GM19238 (cell line): ENCODE measurements around the gene LMBRD2.

Experiments
- DNase-seq: peaks from one replicate; pipeline ENCODE4 v3.0.0; 2011; ENCODE audit warnings: low spot score; ENCODE audit not compliant: insufficient read length

The LMBRD2 gene

GRCh38 chr5:36111238-36111637 is 40.4 kb downstream of the LMBRD2 start:
- DNase-seq: no peak

GRCh38 chr5:36108758-36109460 is 42.8 kb downstream of the LMBRD2 start:
- DNase-seq: no peak

GRCh38 chr5:36105819-36106218 is 45.9 kb downstream of the LMBRD2 start:
- DNase-seq: no peak

- no peak for DNase-seq
These were observed 51.9 kb downstream of the LMBRD2 start for GRCh38 chr5:36099748-36100147.

DNA sequence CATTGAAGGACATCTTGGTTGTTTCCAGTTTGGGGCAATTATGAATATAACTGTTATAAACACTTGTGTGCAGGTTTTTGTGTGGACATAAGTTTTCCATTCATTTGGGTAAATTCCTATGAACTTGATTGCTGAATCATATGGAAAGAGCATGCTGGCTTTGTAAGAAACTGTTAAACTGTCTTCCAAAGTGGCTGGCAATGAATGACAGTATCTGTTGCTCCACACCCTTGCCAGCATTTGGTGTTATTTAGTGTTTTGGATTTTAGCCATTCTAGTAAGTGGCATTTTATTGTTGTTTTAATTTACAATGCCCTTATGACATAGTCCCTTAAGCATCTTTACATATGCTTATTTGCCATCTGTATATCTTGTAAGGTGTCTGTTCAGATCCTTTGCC is 55.2 kb downstream of the LMBRD2 start:
- DNase-seq: no peak

DNA sequence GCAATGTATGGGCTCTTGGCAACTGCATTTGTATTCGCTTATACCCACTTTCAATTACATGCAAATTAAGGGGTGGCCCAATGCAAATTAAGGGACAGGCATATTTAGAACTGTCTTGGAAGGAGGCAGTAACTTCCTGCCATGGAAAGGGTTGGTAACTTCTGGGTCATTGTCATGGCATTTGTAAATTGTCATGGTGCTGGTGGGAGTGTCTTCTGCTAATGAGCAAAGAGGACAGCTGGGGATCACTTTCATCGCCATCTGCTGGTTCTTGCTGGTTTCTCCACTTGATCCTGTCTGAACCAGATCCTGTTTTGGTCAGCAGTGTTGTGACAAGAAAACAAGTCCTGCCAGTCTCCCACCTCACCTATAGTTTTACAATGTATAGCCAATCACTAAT is 61.7 kb downstream of the LMBRD2 start:
- no peak for DNase-seq

DNA sequence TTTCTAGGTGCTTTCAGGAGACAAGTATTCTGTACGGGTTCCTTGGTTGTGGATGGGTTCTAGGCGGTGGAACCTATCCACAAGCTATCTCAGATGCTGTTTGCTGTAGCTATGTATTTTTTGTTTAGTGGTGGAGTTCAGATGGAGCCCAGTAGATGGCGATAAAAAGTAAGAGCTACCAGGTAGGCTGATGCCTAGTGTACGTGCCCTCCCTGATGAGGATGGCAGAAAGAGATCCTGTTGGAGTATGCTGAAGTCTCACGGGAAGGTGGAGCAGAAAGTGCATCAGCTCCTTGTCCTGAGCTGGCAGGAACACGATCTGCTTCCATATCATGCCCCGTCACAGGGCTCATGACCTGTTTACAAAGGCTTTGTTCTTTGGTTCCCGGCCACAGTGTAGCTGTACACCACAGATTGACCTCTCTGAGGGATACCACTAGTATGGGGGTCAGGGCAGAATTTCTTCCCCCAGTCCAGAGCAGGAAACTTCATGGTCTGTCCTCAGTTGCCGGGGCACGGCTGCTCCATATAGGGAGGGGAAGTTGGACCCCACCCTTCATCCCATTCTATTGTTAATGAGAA is 72.4 kb downstream of the LMBRD2 start:
- DNase-seq: peak; percentile 25

- DNase-seq: no peak
These were observed 73.3 kb downstream of the LMBRD2 start for GRCh38 chr5:36078430-36078829.

DNA sequence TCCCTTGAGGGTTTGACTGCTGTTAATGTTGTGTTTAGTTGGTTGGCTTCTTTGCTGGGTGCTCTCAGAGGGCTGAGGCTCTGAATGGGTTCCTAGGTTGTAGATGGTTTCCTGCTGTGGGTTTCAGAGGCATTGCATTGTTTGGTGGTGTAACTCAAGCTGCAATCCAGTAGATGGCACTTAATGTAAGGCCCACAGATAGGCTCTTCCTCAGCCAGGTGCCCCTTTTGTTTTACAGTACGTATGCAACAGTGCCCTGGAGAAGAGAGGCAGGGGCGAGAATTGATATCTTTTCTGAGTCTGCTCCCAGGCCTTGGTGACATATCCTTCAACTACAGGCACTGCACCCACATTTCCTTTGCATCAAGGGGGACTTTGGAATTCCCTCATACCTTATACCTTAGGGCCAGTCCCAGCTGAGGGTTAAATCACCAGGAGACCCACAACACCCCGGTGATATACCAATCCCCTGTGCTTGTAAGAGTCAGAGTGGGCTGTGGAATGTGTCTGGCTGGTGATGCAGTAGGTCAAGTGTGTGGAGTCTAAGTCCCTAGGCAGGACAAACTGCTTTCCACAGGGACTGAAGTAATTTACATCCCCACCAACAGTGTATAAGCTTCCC is 78.0 kb downstream of the LMBRD2 start:
- peak; percentile 19 for DNase-seq

GRCh38 chr5:36070687-36071571 is 80.8 kb downstream of the LMBRD2 start:
- DNase-seq: no peak

DNA sequence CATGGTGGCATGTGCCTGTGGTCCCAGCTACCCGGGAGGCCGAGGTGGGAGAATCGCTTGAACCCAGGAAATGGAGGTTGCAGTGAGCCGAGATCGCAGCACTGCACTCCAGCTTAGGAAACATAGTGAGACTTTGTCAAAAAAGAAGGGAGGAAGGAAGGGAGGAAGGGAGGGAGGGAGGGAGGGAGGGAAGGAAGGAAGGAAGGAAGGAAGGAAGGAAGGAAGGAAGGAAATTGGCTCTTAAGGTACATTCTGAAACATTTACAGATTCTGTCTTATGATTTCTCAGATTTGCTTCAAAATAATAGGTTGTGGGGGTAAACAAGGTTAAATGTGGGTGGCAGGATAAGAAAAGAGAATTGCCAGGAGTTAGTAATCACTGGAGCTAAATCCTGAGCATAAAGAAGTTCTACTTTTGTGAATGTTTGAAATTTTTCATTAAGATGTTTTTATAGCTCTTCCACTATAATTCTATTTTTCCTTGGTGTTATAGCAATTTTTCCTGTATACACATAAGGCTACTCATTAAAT is 82.9 kb downstream of the LMBRD2 start:
- no peak for DNase-seq

DNA sequence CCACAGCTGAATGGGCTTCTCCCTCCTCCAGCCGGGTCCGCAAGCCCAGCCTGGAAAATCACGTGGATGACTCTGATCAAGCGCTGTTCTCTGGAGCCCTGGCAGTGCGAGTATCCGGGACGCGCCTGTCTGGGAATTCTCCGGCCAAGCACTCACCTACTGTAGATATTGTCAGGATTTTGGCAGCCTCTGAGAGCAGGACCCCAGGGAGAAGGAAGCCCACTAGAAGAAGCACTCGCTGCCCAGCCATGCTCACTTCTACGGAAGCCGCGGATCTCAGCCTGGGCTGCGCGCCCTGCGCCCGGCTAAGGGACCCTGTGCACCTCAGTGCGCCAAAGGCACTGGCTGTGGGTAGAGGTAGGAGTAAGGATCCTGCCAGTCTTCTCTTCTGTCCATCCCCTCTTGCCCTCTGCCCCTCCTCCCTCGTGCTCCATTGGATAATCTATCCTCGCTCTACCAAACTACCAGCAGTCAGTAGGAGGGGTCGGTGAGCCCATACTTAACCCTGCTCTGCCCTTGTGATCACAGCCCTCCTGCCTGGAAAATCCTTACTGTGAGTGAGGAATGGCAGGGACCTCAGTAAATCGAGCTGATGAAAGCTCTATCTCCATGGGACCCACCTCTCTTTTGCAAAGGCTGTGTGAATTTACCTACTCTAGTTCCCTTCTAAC is 85.0 kb downstream of the LMBRD2 start, which contains the start of gene UGT3A2:
TSS of gene UGT3A2 (minus strand) at position 343 of the 671 bp plus-strand sequence. CDS start at position 250, 93 bp downstream.
- no peak for DNase-seq

DNA sequence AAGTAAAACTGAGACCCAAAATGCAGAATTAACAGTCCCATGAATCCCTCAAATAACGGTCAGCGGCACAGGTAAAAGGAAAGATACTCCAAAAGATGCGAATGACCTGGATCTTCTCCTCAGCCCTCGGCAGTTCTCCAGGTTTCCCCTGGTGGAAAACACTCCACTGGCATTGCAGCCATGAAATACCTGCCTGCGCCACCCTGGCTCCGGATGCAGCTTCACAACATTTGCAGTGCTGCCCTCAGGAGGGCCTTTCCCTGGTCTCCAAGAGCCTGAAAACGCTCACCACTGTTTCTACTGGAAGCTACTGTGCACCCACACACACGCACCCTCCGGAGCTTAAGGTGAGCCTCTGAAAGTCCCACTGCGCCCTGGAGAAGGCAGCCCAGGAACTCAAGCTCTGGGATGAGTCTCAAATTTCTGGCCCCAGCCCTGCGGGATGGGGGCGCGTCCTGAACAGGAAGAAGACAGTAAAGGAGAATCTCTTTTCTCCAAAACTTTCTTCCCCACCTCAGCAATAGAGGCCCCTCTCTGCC is 85.6 kb downstream of the LMBRD2 start:
- DNase-seq: no peak

- DNase-seq: no peak
These were observed 91.2 kb downstream of the LMBRD2 start for GRCh38 chr5:36060420-36060887.

- no peak for DNase-seq
These were observed 91.9 kb downstream of the LMBRD2 start for GRCh38 chr5:36059571-36060419.

- DNase-seq: no peak
These were observed 92.9 kb downstream of the LMBRD2 start for GRCh38 chr5:36058776-36059175.

- DNase-seq: no peak
These were observed 94.3 kb downstream of the LMBRD2 start for GRCh38 chr5:36057386-36057785.

DNA sequence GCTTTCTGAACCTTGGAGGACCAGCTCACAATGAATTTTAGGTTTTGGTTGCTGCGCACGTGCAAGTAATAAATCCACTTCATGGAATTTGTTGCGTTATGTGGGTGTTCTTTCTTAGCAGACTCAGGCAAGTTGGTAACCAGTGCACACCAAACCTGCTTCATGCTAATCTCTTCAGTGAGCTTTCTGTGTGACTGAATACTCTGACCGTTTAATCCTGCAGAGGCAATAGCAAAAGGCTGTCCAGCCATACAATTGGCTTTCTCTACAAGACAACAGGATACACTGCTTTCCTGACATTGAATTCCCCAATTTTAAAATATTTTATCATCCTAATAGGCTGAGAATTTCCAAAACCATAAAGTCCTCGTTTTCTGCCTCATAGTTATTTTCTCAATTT is 95.3 kb downstream of the LMBRD2 start:
- DNase-seq: no peak

DNA sequence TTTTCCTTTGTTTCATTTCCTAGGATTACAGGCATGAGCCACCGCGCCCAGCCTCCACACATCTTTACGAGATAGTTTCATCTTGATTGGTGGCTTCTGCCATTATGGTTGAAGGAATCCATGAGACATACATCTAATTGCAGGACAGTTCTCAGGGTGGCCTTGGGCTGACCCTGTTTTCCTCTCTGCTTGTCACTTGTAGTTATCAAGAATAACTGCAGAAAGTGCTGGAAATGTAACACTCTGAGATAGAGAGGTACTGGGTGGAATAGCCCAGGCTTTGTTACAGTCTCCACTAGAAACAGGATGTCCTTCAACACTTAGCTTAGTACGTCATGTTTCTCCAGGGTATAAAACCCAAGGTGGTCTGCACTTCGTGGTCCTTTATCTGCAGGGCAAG is 95.7 kb downstream of the LMBRD2 start:
- no peak for DNase-seq

DNA sequence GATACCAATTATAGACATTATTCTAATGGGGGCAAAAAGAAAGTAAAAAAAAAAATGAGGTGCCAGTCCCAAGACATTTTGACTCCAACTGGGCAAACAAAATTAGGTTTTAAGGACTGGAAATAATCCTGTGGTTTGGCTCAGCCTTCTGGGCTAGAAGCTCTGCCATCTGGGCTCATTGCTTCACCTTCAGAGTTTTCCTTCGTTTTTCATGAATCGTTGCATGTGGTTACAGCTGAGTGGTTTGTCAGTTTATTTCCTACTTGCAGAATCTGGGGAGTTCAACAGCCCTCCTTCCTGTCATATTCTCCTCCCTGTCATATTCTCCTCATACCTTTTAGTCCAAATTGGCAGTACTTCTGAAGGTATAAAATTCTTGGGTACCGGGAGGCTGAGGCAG is 97.0 kb downstream of the LMBRD2 start:
- no peak for DNase-seq
